HG03442 (cell line): ENCODE data around the gene REV1.
"Not testable (repeated sequence)": the region's sequence is repeated elsewhere in the genome, so short reads cannot be mapped to it uniquely, and the experiment has no call there.

ENCODE experiments used
- ATAC-seq: cut with Tn5 transposase; IDR thresholded peaks from one replicate; pipeline ENCODE4 v1.9.1; 2021; ENCODE audit warnings: mild to moderate bottlenecking, moderate library complexity; ENCODE audit not compliant: unreplicated experiment

The REV1 gene

DNA sequence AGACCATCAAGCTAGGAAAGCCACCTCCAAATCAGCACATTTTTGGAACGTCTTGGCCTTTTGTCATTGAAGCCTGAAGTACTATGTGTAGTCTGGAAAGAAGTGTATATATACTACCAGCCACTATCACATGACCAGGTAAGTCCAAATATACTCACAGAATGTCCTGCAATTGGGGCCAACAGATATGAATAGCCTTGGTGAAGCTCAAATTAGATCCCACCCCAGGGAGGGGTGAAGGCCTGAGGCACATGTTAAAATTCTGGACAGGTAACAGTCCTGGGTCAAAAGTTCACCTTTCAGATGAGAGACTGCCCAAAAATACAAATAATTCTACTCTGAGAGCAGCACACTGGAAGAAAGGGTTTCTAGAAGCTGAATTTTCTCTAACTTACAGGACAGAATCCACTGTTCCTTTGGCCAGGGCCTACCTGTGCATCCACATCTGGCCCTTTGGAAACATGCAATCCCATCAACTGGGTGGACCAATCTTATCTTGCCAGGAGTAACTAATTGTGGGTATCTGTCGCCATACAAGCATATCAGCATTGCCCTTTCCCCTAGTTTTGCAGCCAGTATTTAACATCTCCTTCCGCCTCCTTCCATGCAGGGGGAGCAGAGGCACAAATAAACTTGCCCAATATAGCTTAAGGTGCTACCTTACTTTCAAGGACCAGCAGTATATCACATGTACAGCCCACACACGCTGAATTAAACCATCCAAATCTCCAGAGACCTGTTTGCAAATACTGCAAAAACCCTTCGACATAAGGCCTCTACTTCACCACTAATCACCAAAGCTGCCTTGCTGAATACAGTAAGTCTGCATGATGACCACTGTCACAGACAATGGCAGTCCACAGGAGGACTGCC lies 84.8 kb downstream of the REV1 start:
- ATAC-seq, result no peak

DNA sequence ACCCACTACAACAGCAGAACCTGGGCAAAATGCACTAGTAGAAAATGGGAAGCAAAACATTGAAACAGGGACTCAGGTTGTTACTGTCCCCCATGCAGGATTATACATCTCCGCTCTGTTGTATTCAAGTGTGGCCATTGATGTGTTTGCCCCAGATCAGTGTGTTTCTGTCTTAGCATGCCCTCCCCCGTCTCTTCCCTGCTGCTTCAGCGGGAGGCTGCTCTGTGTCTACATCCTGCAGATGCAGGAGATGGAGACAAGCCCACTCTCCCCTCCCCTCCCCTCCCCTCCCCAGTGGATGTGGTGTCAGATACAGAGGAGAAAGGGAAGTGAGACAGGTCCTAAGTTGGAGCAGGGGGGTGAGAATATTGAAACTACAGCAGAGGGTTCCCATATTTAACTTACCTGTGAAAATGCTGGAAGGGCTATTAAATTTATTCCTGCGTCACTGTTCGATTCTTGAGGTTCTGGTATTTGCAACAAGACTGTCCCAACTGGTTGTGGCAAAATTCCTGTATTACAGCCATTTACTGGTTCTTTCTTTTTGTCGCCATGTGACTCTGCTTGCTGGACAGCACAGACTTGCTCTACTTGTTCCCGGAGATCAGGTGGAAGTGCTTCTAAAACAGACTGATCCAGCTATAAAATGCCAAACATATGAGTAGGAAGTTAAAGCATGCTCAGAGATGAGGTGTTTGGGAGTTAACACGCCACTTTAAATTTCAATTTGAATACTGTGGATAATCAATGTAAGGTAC lies 85.6 kb downstream of the REV1 start:
- ATAC-seq, result no peak

DNA sequence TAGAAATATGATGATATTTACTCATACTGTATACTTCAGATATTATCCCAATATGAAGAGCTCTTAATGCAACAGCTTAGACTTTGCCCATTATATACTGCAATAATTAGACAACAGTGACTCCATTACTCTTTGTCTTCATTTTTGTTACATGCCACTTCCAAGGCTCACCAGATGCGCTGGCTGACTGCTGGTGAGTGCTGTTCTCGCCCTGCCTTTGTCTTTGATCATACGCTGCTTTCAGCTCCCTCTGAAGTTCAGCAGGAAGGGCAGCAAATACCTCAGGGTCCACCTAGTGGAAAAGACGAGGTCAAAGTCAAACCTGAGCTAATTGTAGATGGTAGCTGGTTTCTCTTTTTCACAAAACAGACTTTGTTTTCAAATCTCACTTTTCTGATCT lies 86.3 kb downstream of the REV1 start:
- no peak for ATAC-seq

DNA sequence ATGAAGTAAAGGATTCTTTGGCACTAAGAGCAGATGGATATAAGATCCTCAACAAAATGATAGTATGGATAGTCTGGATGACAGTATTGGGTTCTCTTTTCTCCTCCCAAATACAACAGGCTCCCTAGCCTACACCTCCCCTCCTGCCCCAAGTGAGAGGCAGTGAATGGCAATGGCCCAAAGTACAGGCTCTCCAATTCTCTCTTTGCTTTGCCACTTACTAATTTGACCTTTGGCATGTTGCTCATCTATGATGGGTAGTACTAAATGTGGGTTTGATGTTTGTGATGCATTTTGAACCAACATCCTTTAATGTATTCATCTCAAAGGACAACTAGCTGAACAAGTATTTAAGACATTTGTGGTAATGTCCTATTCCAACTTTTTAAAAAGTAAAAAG lies 86.7 kb downstream of the REV1 start:
- ATAC-seq, result no peak

DNA sequence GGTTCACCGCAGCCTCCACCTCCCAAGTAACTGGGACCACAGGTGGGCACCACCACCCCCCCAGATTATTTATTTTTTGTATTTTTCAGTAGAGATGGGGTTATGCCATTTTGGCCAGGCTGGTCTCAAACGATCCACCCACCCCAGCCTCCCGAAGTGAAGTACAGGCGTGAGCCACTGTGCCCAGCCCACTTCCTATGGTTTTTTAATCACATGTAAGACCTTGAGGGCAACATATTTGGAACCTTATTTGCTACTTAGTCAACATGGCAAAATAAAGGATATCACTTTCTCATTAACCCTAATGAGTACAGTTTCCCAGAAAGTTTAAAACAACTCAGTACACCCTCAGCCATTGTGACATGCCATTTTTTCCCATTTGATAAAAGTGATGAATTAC lies 88.0 kb downstream of the REV1 start:
- no peak for ATAC-seq

DNA sequence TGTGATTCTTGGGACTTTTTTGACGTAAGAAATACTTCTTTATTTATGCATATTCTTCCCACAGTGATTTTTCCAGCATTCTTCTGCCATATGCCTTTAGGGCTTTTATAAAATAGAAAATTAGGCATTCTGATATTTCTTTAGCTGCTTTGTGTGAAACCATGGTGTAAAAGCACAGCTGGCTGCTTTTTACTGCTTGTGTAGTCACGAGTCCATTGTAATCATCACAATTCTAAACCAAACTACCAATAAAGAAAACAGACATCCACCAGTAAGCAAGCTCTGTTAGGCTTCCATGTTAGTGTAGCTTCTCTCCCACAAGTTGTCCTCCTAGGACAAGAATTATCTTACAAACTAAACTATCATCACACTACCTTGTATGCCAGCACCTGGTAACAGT lies 90.0 kb downstream of the REV1 start:
- no peak for ATAC-seq

DNA sequence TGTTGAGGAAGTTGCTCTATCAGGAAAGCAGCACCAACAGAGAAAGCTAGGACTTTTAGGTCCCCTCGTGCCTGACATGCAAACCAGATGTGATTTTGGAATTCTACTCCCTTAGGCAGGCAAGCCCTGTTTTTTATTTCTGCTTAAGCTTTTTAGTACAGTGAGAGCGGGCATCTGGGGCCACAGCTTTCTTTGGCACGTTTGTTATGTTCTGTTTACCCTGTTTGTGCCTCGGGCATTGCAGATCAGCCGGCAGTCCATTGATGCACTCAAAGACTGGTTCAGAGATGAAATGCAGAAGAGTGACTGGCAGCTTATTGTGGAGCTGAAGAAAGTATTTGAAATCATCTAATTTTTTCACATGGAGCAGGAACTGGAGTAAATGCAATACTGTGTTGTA lies 90.8 kb downstream of the REV1 start:
- no peak for ATAC-seq

DNA sequence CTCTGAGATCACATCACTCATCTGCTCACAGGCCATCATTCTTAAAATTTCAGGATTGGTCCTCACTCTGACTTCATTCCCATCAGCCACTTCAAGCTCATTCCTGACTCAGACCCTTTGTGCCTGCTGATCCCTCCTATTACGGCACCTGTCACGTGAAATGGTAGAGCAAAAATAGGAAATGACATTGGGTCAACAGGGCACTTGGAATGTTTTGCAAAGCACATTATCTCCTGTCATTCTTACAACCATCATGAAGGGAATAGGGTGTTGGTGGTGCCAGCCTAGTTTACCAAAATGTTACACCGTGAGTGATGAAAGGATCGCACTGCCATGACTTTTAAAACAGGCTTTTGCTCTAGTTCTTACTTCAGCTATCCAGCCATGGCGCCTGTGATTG lies 91.5 kb downstream of the REV1 start:
- ATAC-seq, result no peak

DNA sequence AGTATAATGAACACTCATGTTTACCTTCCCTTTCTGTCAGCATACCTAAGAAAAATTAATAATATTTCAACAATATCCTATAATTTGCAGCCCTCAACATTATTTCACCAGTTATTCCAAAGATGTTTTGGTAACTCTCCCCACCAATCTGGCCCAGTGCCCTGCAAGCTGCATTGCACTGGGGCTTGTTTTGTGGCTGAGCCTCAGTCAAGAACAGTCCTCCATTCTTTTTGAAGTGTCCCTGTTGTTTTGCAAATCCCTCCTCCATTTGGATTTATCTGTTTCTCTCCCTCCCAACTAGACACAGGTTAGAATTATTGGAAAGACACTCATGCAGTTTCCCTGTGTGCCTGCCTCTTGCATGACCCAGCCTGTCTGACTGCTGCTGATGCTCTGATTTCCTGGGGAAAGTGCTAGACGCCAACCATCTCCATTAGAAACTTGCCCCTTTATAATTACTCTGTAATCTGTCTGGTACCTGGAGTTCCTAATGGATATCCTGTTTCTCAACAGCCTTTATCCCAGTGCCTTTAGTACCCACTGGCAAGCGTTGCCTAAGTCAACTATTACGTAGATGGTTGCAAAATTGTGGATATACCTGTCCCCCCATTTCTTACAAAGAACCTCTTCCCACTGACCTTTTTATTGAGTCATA lies 92.4 kb downstream of the REV1 start:
- ATAC-seq, result no peak

DNA sequence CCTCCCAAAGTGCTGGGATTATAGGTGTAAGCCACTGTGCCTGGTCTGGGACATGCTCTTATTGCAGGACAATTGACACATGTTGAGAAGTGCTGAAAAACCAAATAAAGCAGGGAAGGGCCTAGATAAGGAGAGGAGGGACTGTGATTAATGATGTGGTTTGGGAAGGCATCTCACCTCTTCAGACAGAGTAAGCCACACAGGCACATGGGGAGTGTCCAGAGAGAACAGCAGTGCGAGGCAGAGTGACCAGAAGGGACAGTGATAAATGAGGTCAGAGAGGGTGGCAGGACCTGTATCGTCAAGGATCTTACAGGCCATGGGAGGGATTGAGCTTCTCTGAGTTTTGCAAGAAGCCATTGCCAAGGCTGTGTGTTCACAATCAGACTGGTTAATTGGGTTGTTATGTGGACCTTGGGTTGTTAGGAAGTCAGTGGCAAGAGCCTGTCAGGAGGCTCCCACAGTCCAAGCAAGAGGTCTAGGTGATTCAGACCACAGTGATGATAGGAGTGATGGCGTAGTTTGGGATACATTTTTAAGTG lies 94.2 kb downstream of the REV1 start:
- no peak for ATAC-seq

DNA sequence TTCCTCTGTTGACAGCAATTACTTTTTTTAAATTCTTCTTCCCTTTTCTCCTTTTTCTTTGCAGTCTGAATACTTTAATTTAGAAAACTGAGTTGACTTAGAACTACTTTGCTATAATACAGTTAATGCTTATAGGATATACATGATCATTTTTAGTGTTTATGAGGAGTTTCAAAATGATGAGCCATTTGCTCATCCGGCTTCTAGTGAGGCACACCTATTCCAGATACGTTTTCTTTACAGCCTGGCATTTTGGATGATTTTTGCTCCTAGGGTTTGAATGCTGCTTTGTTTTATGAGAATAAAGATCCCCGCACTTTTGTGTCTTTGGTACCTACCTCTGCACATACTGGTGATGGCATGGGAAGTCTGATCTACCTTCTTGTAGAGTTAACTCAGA lies 99.9 kb downstream of the REV1 start:
- no peak for ATAC-seq

DNA sequence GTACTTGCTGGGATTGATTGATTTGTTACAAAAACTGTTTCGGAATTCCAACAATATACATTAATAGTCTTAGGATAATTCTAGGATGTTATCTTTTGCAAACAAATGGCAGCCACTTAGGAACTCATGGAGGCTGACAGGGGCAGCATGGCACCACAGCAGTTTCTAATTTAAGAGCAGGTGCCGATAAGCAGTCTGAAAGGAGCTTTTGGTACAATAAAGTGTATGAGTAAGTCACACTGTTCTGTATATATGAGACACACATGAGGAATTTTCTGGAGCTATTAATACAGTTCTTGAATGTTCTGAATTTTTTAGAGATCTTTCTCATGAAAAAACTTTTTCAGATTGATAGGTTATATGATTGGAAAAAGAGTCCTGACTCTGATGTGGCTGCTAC lies 100.4 kb downstream of the REV1 start:
- ATAC-seq, result no peak

DNA sequence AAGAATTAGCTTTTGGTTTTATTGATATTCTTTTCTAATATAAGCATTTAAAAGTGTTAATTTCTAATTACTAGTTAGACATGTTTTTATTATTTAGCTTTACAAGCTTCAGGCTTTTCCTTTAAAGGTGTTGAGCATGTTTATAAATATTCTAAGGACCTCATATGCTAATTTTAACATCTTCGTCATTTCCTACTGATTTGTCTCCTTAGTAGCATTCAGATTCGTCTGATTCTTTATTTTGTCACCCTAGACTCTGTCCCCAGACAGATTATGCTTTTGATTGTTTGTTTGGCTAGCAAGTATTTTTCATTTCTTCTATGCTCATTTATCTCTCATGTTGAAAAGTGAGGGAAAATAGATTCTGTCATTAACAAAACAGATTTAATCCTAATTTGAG lies 100.9 kb downstream of the REV1 start:
- no peak for ATAC-seq

DNA sequence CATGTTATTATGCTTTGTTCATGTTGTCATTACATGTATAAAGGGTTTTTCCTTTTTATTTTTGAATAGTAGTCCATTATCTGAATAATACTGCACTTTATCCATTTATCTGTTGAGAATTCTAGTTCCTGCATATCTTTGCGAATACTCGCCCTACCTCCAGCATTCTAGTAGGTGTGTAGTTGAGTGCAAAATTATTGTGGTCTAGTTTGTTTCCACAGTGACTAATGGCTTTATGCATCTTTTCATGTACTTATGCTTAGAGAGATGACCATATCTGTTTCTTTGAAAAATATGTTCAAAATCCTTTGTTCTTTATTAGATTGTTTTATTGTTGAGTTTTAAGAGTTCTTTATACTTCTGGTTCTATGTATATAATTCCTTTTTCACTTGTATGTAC lies 103.8 kb downstream of the REV1 start:
- ATAC-seq, result no peak

DNA sequence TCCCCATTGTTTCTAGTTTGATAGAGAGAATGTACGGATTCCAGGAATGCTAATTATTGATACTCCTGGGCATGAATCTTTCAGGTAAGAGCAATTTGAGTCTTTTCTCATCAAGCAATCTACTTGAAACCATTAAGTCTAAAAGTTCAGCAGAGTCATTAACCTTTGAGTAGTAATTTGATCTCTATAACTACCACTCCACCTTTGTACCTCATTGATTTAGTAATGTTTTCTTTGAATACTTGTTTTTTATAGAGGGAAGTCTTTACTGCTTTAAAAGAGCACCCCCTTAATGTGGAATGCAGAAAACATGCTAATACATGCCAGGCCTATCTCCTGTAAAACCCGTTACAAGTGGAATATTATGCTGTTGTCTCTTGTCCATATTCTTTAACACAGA lies 107.7 kb downstream of the REV1 start:
- no peak for ATAC-seq

DNA sequence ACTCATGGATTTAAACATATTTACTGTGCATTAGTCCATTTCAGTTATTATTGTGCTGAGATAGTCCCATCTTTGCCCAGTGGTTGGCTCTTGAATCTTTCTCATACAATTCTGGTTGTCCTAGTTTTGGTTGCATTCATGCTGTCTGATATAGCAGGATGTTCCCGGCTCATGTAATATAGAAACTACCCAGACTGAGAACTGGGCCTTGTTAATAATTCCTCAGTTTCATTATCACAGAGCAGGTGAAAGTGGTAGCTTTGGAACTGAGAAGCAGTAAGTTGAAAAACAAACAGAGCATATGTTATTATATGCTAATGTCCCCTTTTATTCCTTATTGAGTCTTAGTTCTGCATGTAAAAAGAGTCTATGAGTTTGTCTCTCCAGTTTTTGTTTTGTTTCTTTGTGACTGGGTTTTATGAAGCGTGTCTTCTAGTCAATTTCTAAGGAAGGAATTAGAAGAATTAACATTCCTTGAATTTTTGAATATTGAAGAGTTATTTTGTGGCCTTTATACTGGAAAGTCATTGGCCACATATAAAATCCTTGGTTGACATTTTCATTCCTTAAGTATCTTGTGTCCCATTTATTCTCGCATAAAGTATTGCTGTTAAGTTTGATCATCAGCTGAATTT lies 109.3 kb downstream of the REV1 start:
- ATAC-seq, result no peak

DNA sequence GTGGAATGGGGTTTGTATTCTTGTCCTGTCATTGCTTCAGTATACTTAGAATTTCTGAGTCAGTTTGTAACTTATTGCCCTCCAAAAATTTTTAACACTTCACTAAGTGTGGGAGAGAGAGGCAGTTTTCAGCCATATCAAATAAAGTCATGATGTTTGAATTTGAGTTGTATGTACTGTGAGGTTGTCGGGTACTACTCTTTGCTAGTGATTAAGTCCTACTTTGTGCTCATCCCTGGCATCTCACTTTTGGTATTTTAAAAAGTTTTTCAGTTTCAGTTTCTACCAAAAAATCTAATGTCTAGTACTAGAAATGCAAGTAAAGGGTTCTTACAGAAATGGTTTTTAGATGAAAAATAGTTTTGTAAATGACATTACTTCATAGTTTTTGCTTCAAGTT lies 111.9 kb downstream of the REV1 start:
- ATAC-seq, result no peak

DNA sequence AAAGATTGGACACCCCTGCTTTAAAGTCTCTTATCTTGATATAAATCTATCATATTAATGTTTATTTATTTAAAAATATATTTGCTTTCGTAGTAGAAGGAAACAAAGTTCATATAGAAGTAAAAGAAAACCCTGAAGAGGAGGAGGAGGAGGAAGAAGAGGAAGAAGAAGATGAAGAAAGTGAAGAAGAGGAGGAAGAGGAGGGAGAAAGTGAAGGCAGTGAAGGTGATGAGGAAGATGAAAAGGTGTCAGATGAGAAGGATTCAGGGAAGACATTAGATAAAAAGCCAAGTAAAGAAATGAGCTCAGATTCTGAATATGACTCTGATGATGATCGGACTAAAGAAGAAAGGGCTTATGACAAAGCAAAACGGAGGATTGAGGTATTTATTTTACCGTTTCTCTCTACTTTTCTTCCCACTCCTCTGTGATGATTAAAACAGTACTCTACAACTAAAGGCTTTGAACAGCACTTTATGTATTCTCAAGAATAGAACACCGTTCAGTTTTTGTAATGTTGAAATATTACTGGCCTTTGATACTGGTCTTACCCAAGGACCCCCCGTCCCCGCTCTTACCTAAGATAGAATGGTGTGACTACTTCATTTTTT lies 113.5 kb downstream of the REV1 start:
- ATAC-seq, result no peak

DNA sequence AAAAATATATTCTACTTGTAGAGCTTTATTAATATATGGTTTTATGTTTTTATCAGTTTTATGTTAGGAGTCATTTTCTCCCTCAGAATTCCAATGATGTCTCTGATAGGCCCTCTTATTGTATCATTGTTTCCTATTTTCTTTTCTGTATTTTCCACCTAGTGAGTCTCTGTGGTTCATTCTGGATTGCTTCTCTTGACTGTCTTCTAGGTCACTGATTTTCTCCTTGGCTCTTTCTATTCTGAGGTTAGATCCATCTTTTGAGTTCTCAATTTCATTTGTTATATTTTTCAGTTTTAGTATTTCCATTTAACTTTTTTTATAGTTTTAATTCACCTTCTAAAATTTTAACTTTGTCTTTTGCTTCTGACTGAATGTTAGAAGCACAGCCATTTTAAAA lies 115.1 kb downstream of the REV1 start:
- ATAC-seq, result no peak

DNA sequence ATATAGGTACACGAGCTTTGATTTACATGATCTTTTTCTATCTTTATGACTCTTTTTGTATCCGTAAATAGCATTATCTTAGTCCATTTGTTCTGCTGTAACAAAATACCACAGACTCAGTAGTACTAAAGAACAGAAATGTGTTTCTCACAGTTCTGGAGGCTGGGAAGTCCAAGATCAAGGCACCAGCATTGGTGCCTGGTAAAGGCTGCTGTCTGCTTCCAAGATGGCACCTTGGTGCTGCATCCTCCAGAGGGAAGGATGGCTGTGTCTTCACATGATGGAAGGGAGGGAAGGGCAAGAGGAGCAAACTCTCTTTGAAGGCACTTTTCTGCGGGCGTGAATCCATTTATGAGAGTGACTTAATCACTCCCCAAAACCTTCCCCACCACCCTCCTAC lies 116.7 kb downstream of the REV1 start:
- no peak for ATAC-seq

DNA sequence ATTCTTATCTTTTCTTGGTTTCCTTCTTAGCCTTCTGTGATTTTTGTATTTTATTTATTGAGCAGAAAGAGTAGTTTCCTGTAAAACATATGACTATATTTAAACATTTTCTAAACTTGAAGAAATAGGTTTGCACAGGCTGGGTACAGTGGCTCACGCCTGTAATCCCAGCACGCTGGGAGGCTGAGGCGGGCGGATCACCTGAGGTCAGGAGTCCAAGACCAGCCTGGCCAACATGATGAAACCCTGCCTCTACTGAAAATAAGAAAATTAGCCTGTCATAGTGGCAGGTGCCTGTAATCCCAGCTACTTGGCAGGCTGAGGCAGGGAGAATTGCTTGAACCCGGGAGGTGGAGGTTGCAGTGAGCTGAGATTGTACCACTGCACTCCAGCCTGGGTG lies 121.0 kb downstream of the REV1 start:
- ATAC-seq, result not testable (repeated sequence)
